ENCODE measurements around the gene CRELD1. TPM values are rescaled to one million over a fixed set of nuclear protein-coding genes. Genes with fewer than 3 reads are reported as not detected.

CRELD1 gene
- total and polyA plus RNA-seq, 2 of the 13 experiments (the other 11 are each of a cell fraction or from before 2014, with no cell fraction given), result 27.1 to 61.9 TPM

- peak; percentile 58 for TF ChIP-seq ZNF407 (CRISPR knock-in tag; IDR thresholded peaks at IDR 0.05; ENCODE audit: not compliant biosample characterization)
- peak; percentile 51; the same call in 1 of the 2 replicates for TF ChIP-seq AHR (CRISPR knock-in tag; IDR thresholded peaks at IDR 0.05)
- 0 out of 2 replicates have a peak, but pooled peaks have one; percentile 41 for TF ChIP-seq FOSL1 (CRISPR knock-in tag; IDR thresholded peaks at IDR 0.05; ENCODE audit: borderline replicate concordance)
- no peak for TF ChIP-seq HHEX (CRISPR knock-in tag; IDR thresholded peaks at IDR 0.05)
- TF ChIP-seq SNAI1 (CRISPR knock-in tag; IDR thresholded peaks at IDR 0.05; ENCODE audit: borderline replicate concordance), result peak; percentile 88
- peak; percentile 82 for TF ChIP-seq BCL3 (CRISPR knock-in tag; IDR thresholded peaks at IDR 0.05)
- TF ChIP-seq ZNF143 (CRISPR knock-in tag; IDR thresholded peaks at IDR 0.05), result peak; percentile 34; the same call in 1 of the 2 replicates
- TF ChIP-seq JUN (CRISPR knock-in tag; IDR thresholded peaks at IDR 0.05), result 0 out of 2 replicates have a peak, but pooled peaks have one; percentile 69
- peak; percentile 44; the same call in 1 of the 2 replicates for TF ChIP-seq HCFC1 (IDR thresholded peaks at IDR 0.05; ENCODE audit: low read depth, low read length)
- peak; percentile 81 for TF ChIP-seq ZNF605 (CRISPR knock-in tag; IDR thresholded peaks at IDR 0.05)
- TF ChIP-seq ZNF205 (CRISPR knock-in tag; IDR thresholded peaks at IDR 0.05), result peak; percentile 37; the same call in 1 of the 2 replicates
- TF ChIP-seq ZNF331 (CRISPR knock-in tag; IDR thresholded peaks at IDR 0.05), result peak; percentile 66; the same call in 1 of the 2 replicates
- TF ChIP-seq ZNF761 (CRISPR knock-in tag; conservative IDR thresholded peaks at IDR 0.05), result peak; percentile 59; the same call in 1 of the 2 replicates
- no peak for TF ChIP-seq GTF3A (CRISPR knock-in tag; conservative IDR thresholded peaks at IDR 0.05)
- peak; percentile 70; the same call in 1 of the 2 replicates for TF ChIP-seq TSC22D2 (CRISPR knock-in tag; IDR thresholded peaks at IDR 0.05; ENCODE audit: borderline replicate concordance)
- peak; percentile 89 to 97 for TF ChIP-seq POLR2A (IDR thresholded peaks at IDR 0.05; ENCODE audit: insufficient read depth in 1 of 2, low read depth in 2 of 2, low read length in 2 of 2)
- TF ChIP-seq ZNF607 (CRISPR knock-in tag; IDR thresholded peaks at IDR 0.05; ENCODE audit: borderline replicate concordance), result peak; percentile 67
- peak; percentile 95 for TF ChIP-seq ZNF333 (CRISPR knock-in tag; IDR thresholded peaks at IDR 0.05; ENCODE audit: borderline replicate concordance)
- no peak for TF ChIP-seq ZSCAN22 (CRISPR knock-in tag; IDR thresholded peaks at IDR 0.05)
- no peak; the same call in 1 of the 2 replicates for TF ChIP-seq ZFP82 (CRISPR knock-in tag; IDR thresholded peaks at IDR 0.05; ENCODE audit: borderline replicate concordance)
- no peak for TF ChIP-seq CHD4 (IDR thresholded peaks at IDR 0.05; ENCODE audit: borderline replicate concordance, low read length)
Observed at GRCh38 chr3:9890249-9891071, 43.2 kb upstream of the CRELD1 start, which contains the start of gene JAGN1 (continued).
